Measurements from ENCODE around the gene PGBD5. TPM values are rescaled to one million over a fixed set of nuclear protein-coding genes. Genes with fewer than 3 reads are reported as not detected.
A peak's percentile ranks its signal among the peaks of the same experiment; 100 is the strongest.

Gene PGBD5
- total and polyA plus RNA-seq, 3 donors from 2014 or later: 14.3 to 28.1 (median 16.0) TPM

- 83 to 93% methylated on average over 16 to 20 of the region's 20 CpGs for WGBS, 2 donors
Measured at GRCh38 chr1:230271300-230272035, 154.7 kb downstream of the PGBD5 start.

GRCh38 chr1:230270559-230271281 lies 155.4 kb downstream of the PGBD5 start:
- Histone ChIP-seq H3K4me3 (no peak overlapping the region), H3K27me3 (no peaks in the 10 kb centered on the region), H3K9me3 (no peaks in the 10 kb centered on the region), H3K27ac (no peak overlapping the region), H3K4me1 (peaks cover 5% of the 10 kb centered on the region), H3K36me3 (ENCODE audit: low read depth, missing control alignments) (no peaks in the 10 kb centered on the region)
- 60 to 62% methylated on average over 14 of the region's 14 CpGs for WGBS, 2 donors
- TF ChIP-seq POLR2A (IDR thresholded peaks at IDR 0.05): no peak
- TF ChIP-seq, protein P1, sequence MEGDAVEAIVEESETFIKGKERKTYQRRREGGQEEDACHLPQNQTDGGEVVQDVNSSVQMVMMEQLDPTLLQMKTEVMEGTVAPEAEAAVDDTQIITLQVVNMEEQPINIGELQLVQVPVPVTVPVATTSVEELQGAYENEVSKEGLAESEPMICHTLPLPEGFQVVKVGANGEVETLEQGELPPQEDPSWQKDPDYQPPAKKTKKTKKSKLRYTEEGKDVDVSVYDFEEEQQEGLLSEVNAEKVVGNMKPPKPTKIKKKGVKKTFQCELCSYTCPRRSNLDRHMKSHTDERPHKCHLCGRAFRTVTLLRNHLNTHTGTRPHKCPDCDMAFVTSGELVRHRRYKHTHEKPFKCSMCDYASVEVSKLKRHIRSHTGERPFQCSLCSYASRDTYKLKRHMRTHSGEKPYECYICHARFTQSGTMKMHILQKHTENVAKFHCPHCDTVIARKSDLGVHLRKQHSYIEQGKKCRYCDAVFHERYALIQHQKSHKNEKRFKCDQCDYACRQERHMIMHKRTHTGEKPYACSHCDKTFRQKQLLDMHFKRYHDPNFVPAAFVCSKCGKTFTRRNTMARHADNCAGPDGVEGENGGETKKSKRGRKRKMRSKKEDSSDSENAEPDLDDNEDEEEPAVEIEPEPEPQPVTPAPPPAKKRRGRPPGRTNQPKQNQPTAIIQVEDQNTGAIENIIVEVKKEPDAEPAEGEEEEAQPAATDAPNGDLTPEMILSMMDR (IDR thresholded peaks at IDR 0.05): no peak
- intact Hi-C loops (cut with DNase I; ENCODE audit: low total_unique reads): no loop called here
- DNase-seq: no peak

More at GRCh38 chr1:230271300-230272035, 154.7 kb downstream of the PGBD5 start:
- TF ChIP-seq, protein P1 (IDR thresholded peaks at IDR 0.05): no peak
- no peak for TF ChIP-seq POLR2A (IDR thresholded peaks at IDR 0.05)
- H3K4me3 ChIP-seq: no peak overlapping the region
- peaks cover 5% of the 10 kb centered on the region for H3K4me1 ChIP-seq
- no peak for DNase-seq
- H3K27ac ChIP-seq: no peak overlapping the region
- no peaks in the 10 kb centered on the region for H3K27me3 ChIP-seq
- intact Hi-C loops (cut with DNase I; ENCODE audit: low total_unique reads): no loop called here
- no peaks in the 10 kb centered on the region for H3K36me3 ChIP-seq (ENCODE audit: low read depth, missing control alignments)
- H3K9me3 ChIP-seq: no peaks in the 10 kb centered on the region

DNA sequence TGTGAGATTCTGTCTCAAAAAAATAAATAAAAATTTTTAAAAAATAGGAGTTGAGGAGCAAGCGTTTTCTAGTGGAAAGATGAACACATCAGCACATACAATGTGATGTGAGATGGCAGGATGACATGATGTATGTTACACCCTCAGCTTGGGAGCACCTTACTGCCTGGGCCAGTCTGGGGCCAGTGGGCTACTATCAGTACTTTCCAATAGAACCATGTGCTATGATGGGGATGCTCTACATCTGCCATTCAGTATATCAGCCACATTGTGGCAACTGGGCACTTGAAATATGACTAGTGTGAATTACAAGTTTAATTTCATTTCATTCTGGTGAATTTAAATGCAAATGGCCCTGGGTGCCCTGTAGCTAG lies 156.0 kb downstream of the PGBD5 start:
- DNase-seq: no peak
- no peaks in the 10 kb centered on the region for H3K9me3 ChIP-seq
- no peak overlapping the region for H3K4me3 ChIP-seq
- intact Hi-C loops (cut with DNase I; ENCODE audit: low total_unique reads): no loop called here
- peaks cover 5% of the 10 kb centered on the region for H3K4me1 ChIP-seq
- no peaks in the 10 kb centered on the region for H3K36me3 ChIP-seq (ENCODE audit: low read depth, missing control alignments)
- WGBS, 2 donors: 89 to 92% methylated on average over 1 of the region's 1 CpG
- H3K27me3 ChIP-seq: no peaks in the 10 kb centered on the region
- no peak for TF ChIP-seq POLR2A (IDR thresholded peaks at IDR 0.05)
- TF ChIP-seq, protein P1 (IDR thresholded peaks at IDR 0.05): no peak
- no peak overlapping the region for H3K27ac ChIP-seq

DNA sequence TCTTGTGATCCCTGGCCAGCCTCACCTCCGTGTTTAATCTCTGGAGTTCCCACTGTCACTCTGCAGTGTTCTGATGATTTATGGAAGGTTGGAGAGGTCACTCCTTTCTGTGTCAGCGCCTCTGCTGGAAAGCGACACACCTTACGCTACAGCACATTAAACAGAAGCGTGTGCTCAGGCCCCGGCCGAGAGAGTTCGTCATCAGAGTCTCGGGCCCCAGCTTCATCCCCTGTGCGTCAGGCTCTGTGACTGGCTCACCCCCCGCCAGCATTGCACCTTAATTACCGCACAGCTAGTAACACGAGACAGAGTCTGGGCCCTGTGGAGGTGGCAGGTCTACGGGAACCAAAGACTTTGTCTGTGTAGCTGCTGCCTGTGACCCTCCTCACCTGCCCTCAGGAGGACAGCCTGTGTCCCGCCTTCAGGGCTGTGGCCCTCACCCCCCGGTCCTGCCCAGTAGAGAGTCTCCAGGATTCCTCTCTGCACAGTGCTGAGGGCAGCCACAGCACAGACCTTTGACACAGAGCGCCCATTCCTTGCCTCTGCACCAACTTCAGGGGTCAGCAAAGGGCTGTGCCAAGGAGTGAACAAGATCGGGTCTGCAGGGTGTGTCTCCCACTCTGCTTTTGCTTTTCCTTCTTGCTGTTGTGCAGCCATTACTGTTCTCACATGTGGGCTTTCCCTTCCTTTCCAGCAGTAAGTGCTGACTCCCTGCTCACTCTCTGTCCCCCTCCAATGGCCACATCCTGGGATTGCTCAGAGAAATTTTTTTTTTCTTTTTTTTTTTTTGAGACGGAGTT lies 157.6 kb downstream of the PGBD5 start:
- intact Hi-C loops (cut with DNase I; ENCODE audit: low total_unique reads): no loop called here
- no peak overlapping the region for H3K27ac ChIP-seq
- no peaks in the 10 kb centered on the region for H3K36me3 ChIP-seq (ENCODE audit: low read depth, missing control alignments)

More for the DNA sequence above, 157.6 kb downstream of the PGBD5 start:
- DNase-seq: peak; percentile 58
- 88 to 89% methylated on average over 19 of the region's 19 CpGs for WGBS, 2 donors
- Histone ChIP-seq H3K4me1 (peaks cover 5% of the 10 kb centered on the region), H3K27me3 (no peaks in the 10 kb centered on the region), H3K4me3 (no peak overlapping the region), H3K9me3 (no peaks in the 10 kb centered on the region)
- no peak for TF ChIP-seq POLR2A (IDR thresholded peaks at IDR 0.05)
- TF ChIP-seq, protein P1 (IDR thresholded peaks at IDR 0.05): peak; percentile 35 to 57 (median 55)
